ENCODE data around the gene ZNF230. TPM values are rescaled to one million over a fixed set of nuclear protein-coding genes. Genes with fewer than 3 reads are reported as not detected.

Gene ZNF230
- total RNA-seq, 4 donors from 2014 or later = 2.8 to 6.1 (median 3.7) TPM

GRCh38 chr19:44007473-44007872 is 4.7 kb downstream of the ZNF230 start:
- no peak for TF ChIP-seq POLR2AphosphoS5 (IDR thresholded peaks at IDR 0.05)
- ATAC-seq = no peak
- Histone ChIP-seq H3K4me1 (peaks cover 0 to 13% (median 0%) of the 10 kb centered on the region in 3 donors), H3K27me3 (no peaks in the 10 kb centered on the region), H3K4me3 (no peak overlapping the region), H3K9me3 (peaks cover 0 to 70% (median 5%) of the 10 kb centered on the region in 3 donors), H3K36me3 (peaks cover 23 to 67% of the 10 kb centered on the region in 2 donors), H3K27ac (no peak overlapping the region)
- 96 to 100% methylated on average over 5 to 6 of the region's 6 CpGs for WGBS, 2 donors (ENCODE audit: low coverage in 1 of 2)

- Histone ChIP-seq H3K4me1 (no peaks in the 10 kb centered on the region), H3K9me3 (peaks cover 0 to 93% (median 5%) of the 10 kb centered on the region in 3 donors), H3K36me3 (peaks cover 23 to 71% of the 10 kb centered on the region in 2 donors), H3K27me3 (no peaks in the 10 kb centered on the region), H3K27ac (no peak overlapping the region), H3K4me3 (no peak overlapping the region)
- no peak for TF ChIP-seq EP300 (IDR thresholded peaks at IDR 0.05)
- no peak for TF ChIP-seq POLR2A (IDR thresholded peaks at IDR 0.05)
- TF ChIP-seq POLR2AphosphoS5 (IDR thresholded peaks at IDR 0.05) = no peak
- no peak for TF ChIP-seq CTCF (IDR thresholded peaks at IDR 0.05)
- WGBS, 2 donors (ENCODE audit: low coverage in 1 of 2) = 93 to 100% methylated on average over 1 to 5 of the region's 5 CpGs
- no peak for ATAC-seq
These were observed 7.7 kb downstream of the ZNF230 start for GRCh38 chr19:44010468-44010867.

GRCh38 chr19:44019498-44019897 is 16.7 kb downstream of the ZNF230 start:
- Histone ChIP-seq H3K27ac (no peak overlapping the region), H3K36me3 (no peaks in the 10 kb centered on the region), H3K27me3 (no peaks in the 10 kb centered on the region), H3K4me3 (no peak overlapping the region), H3K9me3 (peaks cover 0 to 19% (median 0%) of the 10 kb centered on the region in 3 donors), H3K4me1 (no peaks in the 10 kb centered on the region)
- no peak for TF ChIP-seq EP300 (IDR thresholded peaks at IDR 0.05)
- no peak for TF ChIP-seq POLR2A (IDR thresholded peaks at IDR 0.05)
- no peak for TF ChIP-seq POLR2AphosphoS5 (IDR thresholded peaks at IDR 0.05)
- no peak for TF ChIP-seq CTCF (IDR thresholded peaks at IDR 0.05)
- no peak for ATAC-seq
- WGBS, 2 donors (ENCODE audit: low coverage in 1 of 2) = 39 to 44% methylated on average over 2 of the region's 2 CpGs

GRCh38 chr19:44021221-44021620 is 18.5 kb downstream of the ZNF230 start:
- Histone ChIP-seq H3K36me3 (no peaks in the 10 kb centered on the region), H3K4me3 (no peak overlapping the region), H3K9me3 (peaks cover 0 to 14% (median 0%) of the 10 kb centered on the region in 3 donors), H3K27ac (no peak overlapping the region), H3K4me1 (peaks cover 0 to 14% (median 3%) of the 10 kb centered on the region in 3 donors), H3K27me3 (no peaks in the 10 kb centered on the region)
- no peak for ATAC-seq
- TF ChIP-seq POLR2A (IDR thresholded peaks at IDR 0.05) = no peak
- no peak for TF ChIP-seq POLR2AphosphoS5 (IDR thresholded peaks at IDR 0.05)
- no peak for TF ChIP-seq EP300 (IDR thresholded peaks at IDR 0.05)
- no peak for TF ChIP-seq CTCF (IDR thresholded peaks at IDR 0.05)

- H3K4me3 ChIP-seq = peak overlapping the region; percentile 70 to 77
- H3K27ac ChIP-seq = peak overlapping the region in 3 of 4 donors; percentile 60 to 79 (median 69)
- WGBS, 2 donors (ENCODE audit: low coverage in 1 of 2) = 34 to 42% methylated on average over 3 to 4 of the region's 4 CpGs
- H3K4me1 ChIP-seq = peaks cover 0 to 15% (median 3%) of the 10 kb centered on the region in 3 donors
- TF ChIP-seq CTCF (IDR thresholded peaks at IDR 0.05) = no peak
- no peak for TF ChIP-seq POLR2A (IDR thresholded peaks at IDR 0.05)
- TF ChIP-seq POLR2AphosphoS5 (IDR thresholded peaks at IDR 0.05) = no peak
- no peak for TF ChIP-seq EP300 (IDR thresholded peaks at IDR 0.05)
- ATAC-seq = no peak
- peaks cover 17 to 34% of the 10 kb centered on the region in 2 donors for H3K36me3 ChIP-seq
- H3K9me3 ChIP-seq = peaks cover 0 to 30% (median 0%) of the 10 kb centered on the region in 3 donors
- no peaks in the 10 kb centered on the region for H3K27me3 ChIP-seq
These were observed 22.1 kb downstream of the ZNF230 start for GRCh38 chr19:44024900-44025216.

All from gastroesophageal sphincter (tissue), 4 donors.